ENCODE data around the gene LGALS3BP. TPM values are rescaled to one million over a fixed set of nuclear protein-coding genes. Genes with fewer than 3 reads are reported as not detected.

LGALS3BP gene
- total RNA-seq, 1 experiment from 2014 or later: 69.8 TPM

GRCh38 chr17:78974635-78975591 is 4.8 kb downstream of the LGALS3BP start:
- no peak overlapping the region for H3K4me2 ChIP-seq (ENCODE audit: insufficient read depth, insufficient read length, low read length)
- Mint-ChIP-seq H3K27ac (peak overlapping the region in 2 of 3 experiments; percentile 39 to 93; a peak in 3 of 7 replicates), H3K4me3 (peak overlapping the region in 1 of 2 experiments; percentile 60; a peak in 2 of 5 replicates), H3K4me1 (peaks cover 16 to 35% of the 10 kb centered on the region in 2 experiments), H3K27me3 (ENCODE audit: low read depth) (no peaks in the 10 kb centered on the region; the same call in 1 of the 2 replicates), H3K9me3 (no peaks in the 10 kb centered on the region), H3K36me3 (ENCODE audit: insufficient read depth in 1 of 3, low read depth in 3 of 3) (peaks cover 0 to 23% (median 13%) of the 10 kb centered on the region in 3 experiments; a peak in 6 of 7 replicates)
- peak; percentile 79 for DNase-seq
- H3K18ac ChIP-seq (ENCODE audit: insufficient read length, low read depth, low read length): no peak overlapping the region
- no peak overlapping the region for H4K8ac ChIP-seq (replicated peaks; ENCODE audit: insufficient read length, low read depth, low read length)
- H3K4ac ChIP-seq (ENCODE audit: low read depth, low read length): no peak overlapping the region
- H3K14ac ChIP-seq (ENCODE audit: insufficient read depth, low read length): no peak overlapping the region; the same call in 1 of the 2 replicates
- no peaks in the 10 kb centered on the region for H3K79me2 ChIP-seq (ENCODE audit: insufficient read depth, low read length)
- no peak overlapping the region for H2BK20ac ChIP-seq (ENCODE audit: low read depth, low read length, poor library complexity, severe bottlenecking)
- no peak overlapping the region for H3K9ac ChIP-seq (ENCODE audit: extremely low read depth, insufficient read length, low read length)
- no peaks in the 10 kb centered on the region for H4K20me1 ChIP-seq (ENCODE audit: control insufficient read depth, insufficient read depth, insufficient read length)
- H2AK5ac ChIP-seq (ENCODE audit: insufficient read length, low read length): no peak overlapping the region
- H3K27ac ChIP-seq (ENCODE audit: insufficient read length, low read depth, low read length): no peak overlapping the region
- no peak overlapping the region for H2BK15ac ChIP-seq (ENCODE audit: low read depth, low read length)
- no peak overlapping the region for H2AFZ ChIP-seq (ENCODE audit: low read length)
- no peak overlapping the region for H2BK120ac ChIP-seq (ENCODE audit: low read depth, low read length, poor library complexity, severe bottlenecking)
- H3K79me1 ChIP-seq (ENCODE audit: insufficient read depth, low read depth, low read length, poor library complexity, severe bottlenecking): no peaks in the 10 kb centered on the region
- H2BK12ac ChIP-seq (ENCODE audit: insufficient read length, low read depth, low read length): no peak overlapping the region
- no peak overlapping the region for H2BK5ac ChIP-seq (ENCODE audit: insufficient read length, low read length)
- no peak overlapping the region for H3K56ac ChIP-seq (ENCODE audit: insufficient read length, low read depth, low read length)
- WGBS (ENCODE audit: extremely low coverage, insufficient read length, low lambda C conversion rate): no CpG with 5 or more reads among the region's 30 CpGs
- no peak overlapping the region for H3T11ph ChIP-seq (ENCODE audit: low read length)
- H3K27me3 ChIP-seq (ENCODE audit: insufficient read depth, low read length): no peaks in the 10 kb centered on the region
- no peaks in the 10 kb centered on the region for H3K9me3 ChIP-seq (ENCODE audit: control insufficient read depth, low read depth, low read length)
- H4K91ac ChIP-seq (ENCODE audit: insufficient read length, low read depth, low read length): no peak overlapping the region
- TF ChIP-seq, protein P1, sequence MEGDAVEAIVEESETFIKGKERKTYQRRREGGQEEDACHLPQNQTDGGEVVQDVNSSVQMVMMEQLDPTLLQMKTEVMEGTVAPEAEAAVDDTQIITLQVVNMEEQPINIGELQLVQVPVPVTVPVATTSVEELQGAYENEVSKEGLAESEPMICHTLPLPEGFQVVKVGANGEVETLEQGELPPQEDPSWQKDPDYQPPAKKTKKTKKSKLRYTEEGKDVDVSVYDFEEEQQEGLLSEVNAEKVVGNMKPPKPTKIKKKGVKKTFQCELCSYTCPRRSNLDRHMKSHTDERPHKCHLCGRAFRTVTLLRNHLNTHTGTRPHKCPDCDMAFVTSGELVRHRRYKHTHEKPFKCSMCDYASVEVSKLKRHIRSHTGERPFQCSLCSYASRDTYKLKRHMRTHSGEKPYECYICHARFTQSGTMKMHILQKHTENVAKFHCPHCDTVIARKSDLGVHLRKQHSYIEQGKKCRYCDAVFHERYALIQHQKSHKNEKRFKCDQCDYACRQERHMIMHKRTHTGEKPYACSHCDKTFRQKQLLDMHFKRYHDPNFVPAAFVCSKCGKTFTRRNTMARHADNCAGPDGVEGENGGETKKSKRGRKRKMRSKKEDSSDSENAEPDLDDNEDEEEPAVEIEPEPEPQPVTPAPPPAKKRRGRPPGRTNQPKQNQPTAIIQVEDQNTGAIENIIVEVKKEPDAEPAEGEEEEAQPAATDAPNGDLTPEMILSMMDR (conservative IDR thresholded peaks at IDR 0.05): no peak
- H4K5ac ChIP-seq (ENCODE audit: insufficient read length, low read depth, low read length): no peak overlapping the region
- H3K23ac ChIP-seq (ENCODE audit: insufficient read length, low read depth, low read length): no peak overlapping the region
- H3K4me1 ChIP-seq (ENCODE audit: insufficient read depth, low read length): no peaks in the 10 kb centered on the region; the same call in 1 of the 2 replicates
- no peaks in the 10 kb centered on the region for H3K23me2 ChIP-seq (ENCODE audit: insufficient read length, low read depth, low read length, poor library complexity, severe bottlenecking)
